Activated T-cell treated with anti-CD3 and anti-CD28 coated beads for 48 hours (primary cell): ENCODE data around the gene AIRE.
"Not testable (repeated sequence)": the region's sequence is repeated elsewhere in the genome, so short reads cannot be mapped to it uniquely, and the experiment has no call there.

Experiments
- DNase-seq: peaks from one replicate; pipeline ENCODE4 v3.0.0-alpha.2; 2020; ENCODE audit warnings: low read depth

Gene AIRE

DNA sequence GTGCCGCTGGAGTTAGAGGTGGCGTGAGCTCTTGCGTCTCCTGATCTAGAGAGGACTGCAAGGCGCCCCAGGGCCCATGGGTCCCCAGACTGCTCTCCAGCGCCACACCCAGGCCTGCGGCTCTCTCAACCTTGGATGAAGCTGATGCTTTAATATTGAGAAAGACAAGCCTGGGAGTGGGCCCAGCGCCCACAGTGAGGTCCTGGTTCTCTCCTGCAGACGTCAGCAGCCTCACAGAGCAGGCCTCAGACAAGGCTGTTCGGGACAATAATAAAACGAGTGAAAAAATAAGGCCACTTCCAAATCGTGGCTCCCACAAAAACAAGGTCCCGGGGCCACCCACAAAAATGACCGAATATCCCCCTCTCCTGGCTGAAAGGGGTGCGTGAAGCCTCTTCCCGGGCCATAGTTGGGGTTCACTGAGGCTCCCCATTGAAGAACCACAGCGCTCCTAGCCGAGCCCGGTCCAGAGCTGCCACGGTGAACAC lies 18.0 kb upstream of the AIRE start:
- peak; percentile 8 for DNase-seq

DNA sequence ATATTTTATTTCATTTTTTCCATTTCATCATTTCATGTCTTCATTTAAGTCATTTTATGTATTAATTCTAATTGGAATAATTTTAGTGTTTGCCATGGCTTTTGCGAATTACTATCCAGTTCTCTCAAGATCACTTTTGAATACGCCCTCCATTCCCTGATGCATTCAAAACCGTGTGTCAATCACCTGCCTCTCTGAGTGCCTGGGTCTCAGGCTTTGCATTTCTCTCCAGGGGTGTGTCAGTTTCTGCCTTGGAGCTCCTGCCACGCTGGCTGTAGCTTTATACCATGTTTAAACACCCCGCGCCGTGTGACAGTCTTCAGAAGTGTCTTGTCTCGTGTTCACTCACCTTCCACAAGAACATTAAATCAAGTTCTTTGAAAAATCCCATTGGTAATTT lies 16.6 kb upstream of the AIRE start:
- DNase-seq: no peak

GRCh38 chr21:44271558-44272283 lies 14.0 kb upstream of the AIRE start:
- no peak for DNase-seq

DNA sequence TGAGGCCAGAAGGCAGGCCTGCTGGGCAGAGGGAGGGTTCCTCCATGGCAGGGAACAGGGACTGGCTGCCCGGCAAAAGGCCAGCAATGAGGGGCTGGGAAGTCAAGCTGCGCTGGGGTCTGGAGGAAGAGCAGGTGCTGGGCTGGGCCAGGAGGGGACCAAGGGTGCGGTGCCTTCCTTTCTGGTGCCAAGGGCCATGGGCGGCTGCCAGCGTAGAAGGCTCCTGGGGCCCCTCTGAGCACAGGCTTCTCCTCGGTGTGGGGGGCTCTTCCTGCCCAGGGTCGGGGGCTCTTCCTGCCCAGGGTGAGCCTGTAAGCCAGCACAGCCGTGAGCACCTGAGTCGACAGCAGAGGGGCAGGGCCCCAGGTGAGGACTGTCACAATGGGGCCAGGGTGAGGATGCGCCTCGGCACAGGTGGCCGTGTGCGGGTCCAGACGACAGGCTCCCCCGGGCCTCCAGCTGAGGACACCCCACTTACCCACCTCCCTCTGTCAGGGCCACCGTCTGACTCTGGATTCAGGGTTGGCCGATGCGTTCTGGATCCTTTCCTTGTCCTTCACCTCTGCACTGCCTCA lies 13.3 kb upstream of the AIRE start:
- DNase-seq: no peak

DNA sequence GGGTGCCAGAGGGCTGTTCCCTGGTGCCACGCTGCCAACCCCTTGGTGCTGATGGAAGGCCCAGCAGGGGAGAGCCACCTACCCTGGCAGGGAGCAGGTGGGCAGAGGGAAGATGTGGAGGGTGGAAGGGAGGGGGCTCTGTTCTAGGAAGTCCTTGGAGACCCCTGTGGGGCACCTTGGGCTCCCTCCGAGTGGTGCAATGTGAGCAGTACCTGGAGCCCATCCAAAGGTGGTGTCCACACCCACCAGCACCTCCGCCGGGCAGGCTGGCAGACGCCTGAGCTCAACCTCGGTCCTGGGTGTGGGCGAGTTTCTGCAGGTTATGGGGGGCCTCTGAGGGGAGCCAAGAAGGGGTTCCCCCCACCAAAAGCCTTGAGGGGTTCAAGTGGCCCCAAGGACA lies 12.6 kb upstream of the AIRE start:
- DNase-seq: no peak

- no peak for DNase-seq
Observed at GRCh38 chr21:44275041-44275440, 10.6 kb upstream of the AIRE start.

- DNase-seq: no peak
Observed at GRCh38 chr21:44279354-44280260, 6.1 kb upstream of the AIRE start.

- no peak for DNase-seq
Observed at GRCh38 chr21:44281801-44282200, 3.9 kb upstream of the AIRE start.

GRCh38 chr21:44282370-44282769 lies 3.3 kb upstream of the AIRE start:
- no peak for DNase-seq

DNA sequence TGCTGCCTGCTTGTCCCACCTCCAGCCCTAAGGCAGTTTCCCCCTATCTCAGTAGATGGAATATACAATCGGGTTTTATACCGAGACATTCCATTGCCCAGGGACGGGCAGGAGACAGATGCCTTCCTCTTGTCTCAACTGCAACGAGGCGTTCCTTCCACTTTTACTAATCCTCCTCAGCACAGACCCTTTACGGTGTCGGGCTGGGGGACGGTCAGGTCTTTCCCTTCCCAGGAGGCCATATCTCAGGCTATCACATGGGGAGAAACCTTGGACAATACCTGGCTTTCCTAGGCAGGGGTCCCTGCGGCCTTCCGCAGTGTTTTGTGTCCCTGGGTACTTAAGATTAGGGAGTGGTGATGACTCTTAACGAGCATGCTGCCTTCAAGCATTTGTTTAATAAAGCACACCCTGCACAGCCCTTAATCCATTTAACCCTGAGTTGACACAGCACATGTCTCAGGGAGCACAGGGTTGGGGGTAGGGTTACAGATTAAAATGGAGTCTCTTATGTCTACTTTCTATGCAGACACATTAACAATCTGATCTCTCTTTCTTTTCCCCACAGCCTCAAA lies 2.4 kb upstream of the AIRE start:
- DNase-seq: not testable (repeated sequence)

DNA sequence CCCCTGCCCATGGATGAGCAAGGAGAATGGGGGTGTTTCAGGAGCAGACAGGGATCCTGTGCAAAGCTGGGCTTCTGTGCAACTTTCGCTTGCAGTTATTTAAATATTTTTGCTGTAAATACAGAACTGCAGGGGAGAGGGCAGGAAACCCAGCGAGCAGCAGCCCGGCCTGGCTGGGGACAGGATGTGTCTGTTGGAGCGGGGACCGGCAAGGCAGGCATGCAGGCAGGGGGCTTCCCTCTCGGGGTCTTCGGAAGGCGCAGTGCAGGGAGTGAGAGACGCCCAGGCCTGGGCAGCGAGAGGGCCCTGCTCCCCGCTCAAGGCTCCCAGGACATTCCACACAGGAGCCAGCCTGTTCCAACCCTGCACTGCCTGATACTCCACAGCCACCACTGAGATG lies 1.7 kb upstream of the AIRE start:
- no peak for DNase-seq

DNA sequence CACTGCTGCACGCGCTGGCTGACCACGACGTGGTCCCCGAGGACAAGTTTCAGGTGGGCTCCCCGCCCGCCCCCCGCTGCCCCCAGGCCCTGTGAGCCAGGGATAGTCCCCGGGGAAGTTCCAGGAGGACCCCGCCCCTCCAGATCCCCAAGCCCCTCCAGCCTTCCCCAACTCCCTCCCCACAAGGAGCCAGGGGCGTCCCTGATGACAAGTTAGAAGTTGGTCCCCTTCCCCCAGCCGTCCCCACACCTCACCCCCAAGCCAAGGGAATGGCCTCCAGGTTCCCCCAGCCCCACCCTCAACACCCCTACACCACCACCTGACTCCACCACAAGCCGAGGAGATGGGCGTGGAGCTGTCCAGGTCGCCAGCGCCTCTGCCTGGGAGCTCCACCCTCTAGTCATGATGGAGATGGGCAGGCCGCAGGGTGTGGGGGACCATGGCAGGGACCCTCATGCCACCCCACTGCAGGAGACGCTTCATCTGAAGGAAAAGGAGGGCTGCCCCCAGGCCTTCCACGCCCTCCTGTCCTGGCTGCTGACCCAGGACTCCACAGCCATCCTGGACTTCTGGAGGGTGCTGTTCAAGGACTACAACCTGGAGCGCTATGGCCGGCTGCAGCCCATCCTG lies 525 bp downstream of the AIRE start:
- DNase-seq: no peak

DNA sequence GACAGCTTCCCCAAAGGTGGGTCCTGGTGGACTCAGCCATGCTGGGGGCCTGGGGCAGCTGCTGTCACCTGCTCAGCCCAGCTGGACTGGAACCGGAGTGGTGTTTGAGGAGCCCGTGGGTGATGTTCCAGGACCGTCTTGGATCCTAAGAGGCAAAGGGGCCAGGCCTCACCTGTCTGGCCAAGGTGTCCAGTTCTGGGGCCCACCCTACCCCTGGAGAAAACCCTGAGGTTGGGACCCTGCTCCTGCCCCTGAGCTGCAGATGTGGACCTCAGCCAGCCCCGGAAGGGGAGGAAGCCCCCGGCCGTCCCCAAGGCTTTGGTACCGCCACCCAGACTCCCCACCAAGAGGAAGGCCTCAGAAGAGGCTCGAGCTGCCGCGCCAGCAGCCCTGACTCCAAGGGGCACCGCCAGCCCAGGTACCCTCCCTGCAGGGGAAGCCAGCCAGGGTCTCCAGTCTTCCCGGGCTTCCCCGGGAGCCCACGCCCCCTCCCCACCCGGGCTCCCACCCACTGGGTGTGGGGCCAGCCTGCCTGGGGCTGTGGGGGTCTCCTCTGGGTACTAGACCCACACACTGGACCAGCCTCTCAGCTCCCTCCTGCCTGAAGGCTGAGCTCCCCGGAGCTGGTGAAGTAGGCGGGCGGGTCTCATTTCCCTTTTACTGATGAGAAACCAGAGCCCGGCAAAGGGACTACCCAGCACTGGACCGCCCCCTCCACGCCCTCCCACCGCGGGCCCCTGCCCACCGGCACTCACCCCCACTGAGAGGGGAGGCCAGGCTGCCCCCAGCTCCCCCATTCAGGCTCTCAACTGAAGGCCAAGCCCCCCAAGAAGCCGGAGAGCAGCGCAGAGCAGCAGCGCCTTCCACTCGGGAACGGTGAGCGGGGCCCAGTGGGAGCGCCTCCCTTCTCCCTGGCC lies 1.3 kb downstream of the AIRE start:
- no peak for DNase-seq

DNA sequence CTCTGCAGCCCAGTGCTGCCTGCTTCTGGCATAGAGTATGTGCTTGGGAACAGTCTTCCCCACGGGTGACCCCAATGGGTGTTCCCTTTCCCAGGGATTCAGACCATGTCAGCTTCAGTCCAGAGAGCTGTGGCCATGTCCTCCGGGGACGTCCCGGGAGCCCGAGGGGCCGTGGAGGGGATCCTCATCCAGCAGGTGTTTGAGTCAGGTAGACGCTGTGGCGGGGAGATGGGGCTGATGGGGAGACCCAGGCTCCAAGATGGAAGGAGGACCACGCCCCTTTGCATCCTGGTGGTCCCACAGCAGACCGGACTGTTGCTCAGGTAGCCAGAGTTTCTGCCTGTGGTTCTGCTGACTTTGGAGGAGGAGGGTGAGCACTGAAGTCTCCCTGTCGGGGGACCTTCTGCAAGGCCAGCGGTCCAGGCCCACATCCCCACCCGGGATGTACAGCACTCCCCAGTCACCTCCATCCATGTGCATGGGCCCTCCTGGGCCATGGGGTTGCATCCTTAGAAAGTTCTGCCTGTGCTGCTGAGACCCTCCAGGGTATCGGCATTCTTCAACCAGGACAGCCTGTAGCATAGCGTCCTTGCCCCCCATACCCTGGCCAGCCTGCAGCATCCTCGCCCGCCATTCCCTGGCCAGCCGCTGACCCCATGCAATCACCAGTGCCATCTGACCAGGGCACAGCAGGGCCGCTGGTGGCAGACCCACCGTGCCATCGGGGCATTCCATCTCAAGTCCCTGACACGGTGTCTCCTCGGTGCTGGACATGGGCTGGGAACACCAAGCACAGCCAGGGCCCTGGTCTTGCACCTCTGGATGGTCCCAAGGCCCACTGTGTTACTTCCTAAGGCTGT lies 2.8 kb downstream of the AIRE start:
- DNase-seq: no peak

GRCh38 chr21:44289381-44290010 lies 3.8 kb downstream of the AIRE start:
- DNase-seq: no peak

- no peak for DNase-seq
Observed at GRCh38 chr21:44290327-44291077, 4.8 kb downstream of the AIRE start.

- no peak for DNase-seq
Observed at GRCh38 chr21:44291078-44291935, 5.6 kb downstream of the AIRE start.
